IMR-90 (cell line): ENCODE results near the gene TPR. TPM values are rescaled to one million over a fixed set of nuclear protein-coding genes. Genes with fewer than 3 reads are reported as not detected.

ENCODE experiments used
- ATAC-seq: fragments of 200-7000 bp; cut with Tn5 transposase; 2 replicates; pipeline ENCODE4 v1.9.1; 2020; ENCODE audit warnings: low read depth, mild to moderate bottlenecking, moderate library complexity
- BruUV-seq: library from RNA; stranded (reverse); fragments of 400-500 nt; replicated peaks from 2 replicates; lab custom pipeline; 2021; lab: Mats Ljungman, UMichigan
- CTCF ChIA-PET: fragments of 300-600 bp; formaldehyde crosslinking; extraction: SDS; loops from one replicate; lab custom pipeline; 2021; ENCODE audit warnings: antibody characterized with exemption; lab: Yijun Ruan, JAX
- POLR2A ChIA-PET: fragments of 300-600 bp; sonication (Branson Sonifier 250); formaldehyde crosslinking; loops from one replicate; lab custom pipeline; 2022; ENCODE audit warnings: antibody characterized with exemption; ENCODE audit not compliant: unreplicated experiment; lab: Charles Lee
- DNase-seq: peaks from one replicate; pipeline ENCODE4 v3.0.0; 2013
- H2AFZ ChIP-seq: replicated peaks from 2 replicates; pipeline ENCODE3; 2013; ENCODE audit warnings: low read length, mild to moderate bottlenecking; ENCODE audit not compliant: poor library complexity
- H2AK5ac ChIP-seq: 2 replicates; pipeline ENCODE4 v1.6.1; 2013; ENCODE audit warnings: low read depth, low read length, inconsistent platforms
- H2AK9ac ChIP-seq: replicated peaks from 2 replicates; pipeline ENCODE3; 2013; ENCODE audit warnings: mild to moderate bottlenecking, low read depth, low read length, moderate library complexity; ENCODE audit not compliant: poor library complexity
- H2BK120ac ChIP-seq: 2 replicates; pipeline ENCODE4 v1.6.1; 2013; ENCODE audit warnings: low read depth, low read length, inconsistent platforms
- H2BK15ac ChIP-seq: 3 replicates; pipeline ENCODE4 v1.6.1; 2013; ENCODE audit warnings: low read depth, low read length, inconsistent platforms
- H2BK20ac ChIP-seq: 2 replicates; pipeline ENCODE4 v1.6.1; 2013; ENCODE audit warnings: low read depth, mild to moderate bottlenecking, inconsistent platforms, low read length, moderate library complexity
- H2BK5ac ChIP-seq: 2 replicates; pipeline ENCODE4 v1.6.1; 2013; ENCODE audit warnings: mild to moderate bottlenecking, low read depth, low read length, inconsistent platforms; ENCODE audit not compliant: poor library complexity, severe bottlenecking
- H3K14ac ChIP-seq: replicated peaks from 2 replicates; pipeline ENCODE4 v1.6.1; 2013; ENCODE audit warnings: low read depth, low read length, inconsistent platforms
- H3K18ac ChIP-seq: 2 replicates; pipeline ENCODE4 v1.6.1; 2013; ENCODE audit warnings: low read depth, low read length, control low read depth
- H3K23ac ChIP-seq: 2 replicates; pipeline ENCODE4 v1.6.1; 2013; ENCODE audit warnings: low read depth, low read length, inconsistent platforms
- H3K27ac ChIP-seq: 2 replicates; pipeline ENCODE4 v1.5.1; 2013; ENCODE audit warnings: mild to moderate bottlenecking, control low read depth, low read length; ENCODE audit not compliant: insufficient read depth
- H3K27me3 ChIP-seq: 2 replicates; pipeline ENCODE4 v1.6.1; 2013; ENCODE audit warnings: low read length; ENCODE audit not compliant: control insufficient read depth, insufficient read depth
- H3K36me3 ChIP-seq: 2 replicates; pipeline ENCODE4 v1.6.1; 2013; ENCODE audit warnings: low read length, mixed read lengths; ENCODE audit not compliant: control insufficient read depth, insufficient read depth
- H3K4ac ChIP-seq: 2 replicates; pipeline ENCODE4 v1.6.1; 2013; ENCODE audit warnings: low read depth, low read length, inconsistent platforms
- H3K4me1 ChIP-seq: 2 replicates; pipeline ENCODE4 v1.6.1; 2013; ENCODE audit warnings: low read length, mixed read lengths; ENCODE audit not compliant: control insufficient read depth, insufficient read depth
- H3K4me2 ChIP-seq: 2 replicates; pipeline ENCODE4 v1.6.1; 2013; ENCODE audit warnings: low read depth, mild to moderate bottlenecking, control low read depth, low read length, moderate library complexity
- H3K4me3 ChIP-seq: 2 replicates; pipeline ENCODE4 v1.5.1; 2013; ENCODE audit warnings: low read depth, mild to moderate bottlenecking, control low read depth, low read length, moderate library complexity; ENCODE audit not compliant: insufficient read depth
- H3K56ac ChIP-seq: 2 replicates; pipeline ENCODE4 v1.6.1; 2013; ENCODE audit warnings: low read length, inconsistent platforms; ENCODE audit not compliant: insufficient read depth; ENCODE audit errors: extremely low read depth
- H3K79me1 ChIP-seq, 2 experiments: 2 replicates each; pipeline ENCODE4 v1.6.1; 2013; ENCODE audit warnings: low read length in 2 of 2, inconsistent platforms in 1 of 2, low read depth in 1 of 2
- H3K9ac ChIP-seq: 2 replicates; pipeline ENCODE4 v1.6.1; 2013; ENCODE audit warnings: low read depth, low read length, control low read depth
- H3K9me1 ChIP-seq: 2 replicates; pipeline ENCODE4 v1.6.1; 2013; ENCODE audit warnings: low read length, inconsistent platforms; ENCODE audit not compliant: insufficient read depth
- H3K9me3 ChIP-seq: 2 replicates; pipeline ENCODE4 v1.6.1; 2013; ENCODE audit warnings: low read length; ENCODE audit not compliant: control insufficient read depth, insufficient read depth
- H4K20me1 ChIP-seq: 2 replicates; pipeline ENCODE4 v1.6.1; 2013; ENCODE audit warnings: low read length, inconsistent platforms; ENCODE audit not compliant: insufficient read depth
- H4K5ac ChIP-seq: 2 replicates; pipeline ENCODE4 v1.6.1; 2013; ENCODE audit warnings: mild to moderate bottlenecking, low read depth, low read length, control low read depth
- H4K8ac ChIP-seq, 2 experiments: 2 replicates each; pipeline ENCODE4 v1.6.1; 2013; ENCODE audit warnings: low read depth in 2 of 2, low read length in 2 of 2, control low read depth in 1 of 2, inconsistent platforms in 1 of 2
- H4K91ac ChIP-seq: 2 replicates; pipeline ENCODE4 v1.6.1; 2013; ENCODE audit warnings: low read depth, low read length, inconsistent platforms; ENCODE audit not compliant: insufficient read depth
- BHLHE40 ChIP-seq: fragments of 150-350 bp; IDR thresholded peaks from 2 replicates; pipeline ENCODE4 v1.6.1; 2016; ENCODE audit warnings: mild to moderate bottlenecking, low read depth, low read length
- CEBPB ChIP-seq: IDR thresholded peaks from 2 replicates; pipeline ENCODE4 v1.6.1; 2012; ENCODE audit warnings: low read depth, low read length, improper control_type of control experiment
- CHD1 ChIP-seq: IDR thresholded peaks from 2 replicates; pipeline ENCODE4 v1.6.1; 2012; ENCODE audit warnings: low read depth, low read length, improper control_type of control experiment
- CTCF ChIP-seq: conservative IDR thresholded peaks from 2 replicates; pipeline ENCODE4 v1.5.1; 2012; ENCODE audit warnings: mild to moderate bottlenecking, low read depth, low read length, improper control_type of control experiment
- FOS ChIP-seq: fragments of 150-350 bp; IDR thresholded peaks from 2 replicates; pipeline ENCODE4 v1.6.1; 2016; ENCODE audit warnings: low read depth, low read length
- MAFK ChIP-seq: IDR thresholded peaks from 2 replicates; pipeline ENCODE4 v1.6.1; 2012; ENCODE audit warnings: low read depth, low read length, improper control_type of control experiment
- MAZ ChIP-seq: IDR thresholded peaks from 2 replicates; pipeline ENCODE4 v1.6.1; 2012; ENCODE audit warnings: low read depth, mild to moderate bottlenecking, low read length, improper control_type of control experiment, moderate library complexity, borderline replicate concordance
- MXI1 ChIP-seq: IDR thresholded peaks from 2 replicates; pipeline ENCODE4 v1.6.1; 2012; ENCODE audit warnings: low read depth, mild to moderate bottlenecking, low read length, moderate library complexity, borderline replicate concordance
- NFE2L2 ChIP-seq: fragments of 150-350 bp; IDR thresholded peaks from 2 replicates; pipeline ENCODE4 v1.6.1; 2016; ENCODE audit warnings: low read depth, mild to moderate bottlenecking, low read length
- POLR2A ChIP-seq: IDR thresholded peaks from 2 replicates; pipeline ENCODE4 v1.6.1; 2012; ENCODE audit warnings: mild to moderate bottlenecking, low read depth, low read length
- RAD21 ChIP-seq: IDR thresholded peaks from 2 replicates; pipeline ENCODE4 v1.6.1; 2012; ENCODE audit warnings: low read length, improper control_type of control experiment
- RCOR1 ChIP-seq: IDR thresholded peaks from 2 replicates; pipeline ENCODE4 v1.6.1; 2012; ENCODE audit warnings: mild to moderate bottlenecking, low read length, improper control_type of control experiment; ENCODE audit not compliant: insufficient replicate concordance
- RFX5 ChIP-seq: IDR thresholded peaks from 2 replicates; pipeline ENCODE4 v1.8.0; 2012; ENCODE audit warnings: low read depth, mild to moderate bottlenecking, low read length, moderate library complexity
- SMC3 ChIP-seq: fragments of 150-350 bp; IDR thresholded peaks from 2 replicates; pipeline ENCODE4 v1.6.1; 2016; ENCODE audit warnings: low read depth, mild to moderate bottlenecking, antibody characterized with exemption, low read length, moderate library complexity
- USF2 ChIP-seq: fragments of 150-350 bp; IDR thresholded peaks from 2 replicates; pipeline ENCODE4 v1.6.1; 2017; ENCODE audit warnings: mild to moderate bottlenecking, antibody characterized with exemption, low read length, low read depth
- WGBS, 2 experiments: methylation state at CpG; one replicate each; pipeline versions ENCODE4 v1.1.5 to v1.1.7; 2013; ENCODE audit warnings: missing lambda C conversion rate in 2 of 2; ENCODE audit not compliant: insufficient read length in 1 of 2; ENCODE audit errors: extremely low coverage in 2 of 2; 5-methylcytosine and 5-hydroxymethylcytosine counted together
- dilution Hi-C: fragments of 300-500 bp; cut with HindIII; formaldehyde crosslinking; loops from one replicate; pipeline ENCODE4 v1.14.3; 2018; ENCODE audit warnings: low sequenced_read_pairs; ENCODE audit not compliant: unreplicated experiment
- in situ Hi-C: fragments of 300-500 bp; cut with MboI; formaldehyde crosslinking; loops from 3 replicates; pipeline ENCODE4 v1.14.3; 2019; ENCODE audit warnings: low sequenced_read_pairs, inconsistent platforms, mixed read lengths
- intact Hi-C: fragments of 100-400 bp; cut with micrococcal nuclease; formaldehyde crosslinking; loops from 2 replicates; pipeline ENCODE4 v1.10.0; 2022
- polyA plus RNA-seq, 3 experiments: library from polyadenylated mRNA; depleted of rRNA; stranded (reverse); fragments of >200 nt; gene quantifications; 2 replicates each; pipeline ENCODE4 v1.2.3, GENCODE V29; 2012; ENCODE audit warnings: low replicate concordance in 1 of 3
- total RNA-seq: library from RNA; depleted of rRNA; stranded (reverse); fragments of >200 nt; gene quantifications from 2 replicates; pipeline ENCODE4 v1.2.3, GENCODE V29; 2012
- TF ChIP-seq, protein P1 (sequence below): fragments of 150-350 bp; IDR thresholded peaks from 2 replicates; pipeline ENCODE4 v1.6.1; 2016; ENCODE audit warnings: low read depth, mild to moderate bottlenecking, low read length, moderate library complexity, borderline replicate concordance

The TPR gene
- total and polyA plus RNA-seq, 2 of the 4 experiments (the other 2 are of a cell fraction), result 38.2 to 60.4 TPM

- no peak for TF ChIP-seq MAFK
- no peak for TF ChIP-seq CHD1
- TF ChIP-seq RFX5, result no peak
- no peak for TF ChIP-seq MXI1
- TF ChIP-seq BHLHE40, result no peak
- TF ChIP-seq MAZ, result no peak
- no peak for TF ChIP-seq CEBPB
- TF ChIP-seq POLR2A, result no peak
- TF ChIP-seq RAD21, result no peak
- TF ChIP-seq, protein P1, sequence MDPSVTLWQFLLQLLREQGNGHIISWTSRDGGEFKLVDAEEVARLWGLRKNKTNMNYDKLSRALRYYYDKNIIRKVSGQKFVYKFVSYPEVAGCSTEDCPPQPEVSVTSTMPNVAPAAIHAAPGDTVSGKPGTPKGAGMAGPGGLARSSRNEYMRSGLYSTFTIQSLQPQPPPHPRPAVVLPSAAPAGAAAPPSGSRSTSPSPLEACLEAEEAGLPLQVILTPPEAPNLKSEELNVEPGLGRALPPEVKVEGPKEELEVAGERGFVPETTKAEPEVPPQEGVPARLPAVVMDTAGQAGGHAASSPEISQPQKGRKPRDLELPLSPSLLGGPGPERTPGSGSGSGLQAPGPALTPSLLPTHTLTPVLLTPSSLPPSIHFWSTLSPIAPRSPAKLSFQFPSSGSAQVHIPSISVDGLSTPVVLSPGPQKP, result no peak
- TF ChIP-seq SMC3, result no peak
- no peak for TF ChIP-seq CTCF
- TF ChIP-seq USF2, result no peak
- TF ChIP-seq NFE2L2, result no peak
- no peak for TF ChIP-seq RCOR1
- TF ChIP-seq FOS, result no peak
- no TSS peak for BruUV-seq
- no peak overlapping the region for H2BK20ac ChIP-seq
- H3K23ac ChIP-seq, result no peak overlapping the region
- no peak overlapping the region for H3K27ac ChIP-seq
- 79% methylated on average over 3 of the region's 3 CpGs; no CpG with 5 or more reads in 1 of the 2 experiments for WGBS, 2 experiments
- no peak overlapping the region for H3K56ac ChIP-seq
- in situ Hi-C loops, result loop anchor here (5.0 kb wide), 1 partner anchor 52 kb away; no protein-coding TSS in a partner anchor
- no peak overlapping the region for H3K4ac ChIP-seq
- DNase-seq (no peak), ATAC-seq (no peak)
- no peak overlapping the region for H2BK15ac ChIP-seq
- no peaks in the 10 kb centered on the region for H4K20me1 ChIP-seq
- no peak overlapping the region for H3K14ac ChIP-seq
- H3K9ac ChIP-seq, result no peak overlapping the region
- peaks cover 0 to 4% of the 10 kb centered on the region in 2 experiments; a peak in 1 of 4 replicates for H3K79me1 ChIP-seq
- H2BK5ac ChIP-seq, result no peak overlapping the region
- dilution Hi-C loops, result no loop called here
- H2BK120ac ChIP-seq, result no peak overlapping the region
- H3K9me1 ChIP-seq, result 0 out of 2 replicates have a peak, but pooled peaks cover 5% of the 10 kb centered on the region
- no peaks in the 10 kb centered on the region for H3K9me3 ChIP-seq
- CTCF ChIA-PET, result interaction anchor here (1.9 kb wide), 1 partner anchor 10 kb away, joined by 6 read pairs; no protein-coding TSS in a partner anchor
- peaks cover 31% of the 10 kb centered on the region for H3K36me3 ChIP-seq
- H4K5ac ChIP-seq, result no peak overlapping the region
- no peak overlapping the region for H3K4me3 ChIP-seq
- no peaks in the 10 kb centered on the region for H3K27me3 ChIP-seq
- no peak overlapping the region for H2AFZ ChIP-seq
- POLR2A ChIA-PET, result no interaction called here
- H3K18ac ChIP-seq, result no peak overlapping the region
- intact Hi-C loops, result no loop called here
- no peaks in the 10 kb centered on the region for H3K4me1 ChIP-seq
- H2AK9ac ChIP-seq, result no peak overlapping the region
- no peak overlapping the region for H2AK5ac ChIP-seq
- no peak overlapping the region for H3K4me2 ChIP-seq
- no peak overlapping the region for H4K8ac ChIP-seq
- H4K91ac ChIP-seq, result no peak overlapping the region
Observed at GRCh38 chr1:186315570-186315969, 59.5 kb downstream of the TPR start.
